Stimulated activated CD4-positive, alpha-beta T cell treated with anti-CD3 and anti-CD28 coated beads, Interleukin-1b, Interleukin-23, amount 100 ng/mL, for 24 hours (primary cell): ENCODE measurements around the gene CFI.

Experiments used
- DNase-seq, 4 experiments: peaks; one replicate each; pipeline ENCODE4 v3.0.0-alpha.2; 2020; ENCODE audit warnings: low read depth in 4 of 4, low spot score in 1 of 4

Gene CFI

GRCh38 chr4:109733728-109734127, 68.1 kb downstream of the CFI start:
- no peak for DNase-seq

DNA sequence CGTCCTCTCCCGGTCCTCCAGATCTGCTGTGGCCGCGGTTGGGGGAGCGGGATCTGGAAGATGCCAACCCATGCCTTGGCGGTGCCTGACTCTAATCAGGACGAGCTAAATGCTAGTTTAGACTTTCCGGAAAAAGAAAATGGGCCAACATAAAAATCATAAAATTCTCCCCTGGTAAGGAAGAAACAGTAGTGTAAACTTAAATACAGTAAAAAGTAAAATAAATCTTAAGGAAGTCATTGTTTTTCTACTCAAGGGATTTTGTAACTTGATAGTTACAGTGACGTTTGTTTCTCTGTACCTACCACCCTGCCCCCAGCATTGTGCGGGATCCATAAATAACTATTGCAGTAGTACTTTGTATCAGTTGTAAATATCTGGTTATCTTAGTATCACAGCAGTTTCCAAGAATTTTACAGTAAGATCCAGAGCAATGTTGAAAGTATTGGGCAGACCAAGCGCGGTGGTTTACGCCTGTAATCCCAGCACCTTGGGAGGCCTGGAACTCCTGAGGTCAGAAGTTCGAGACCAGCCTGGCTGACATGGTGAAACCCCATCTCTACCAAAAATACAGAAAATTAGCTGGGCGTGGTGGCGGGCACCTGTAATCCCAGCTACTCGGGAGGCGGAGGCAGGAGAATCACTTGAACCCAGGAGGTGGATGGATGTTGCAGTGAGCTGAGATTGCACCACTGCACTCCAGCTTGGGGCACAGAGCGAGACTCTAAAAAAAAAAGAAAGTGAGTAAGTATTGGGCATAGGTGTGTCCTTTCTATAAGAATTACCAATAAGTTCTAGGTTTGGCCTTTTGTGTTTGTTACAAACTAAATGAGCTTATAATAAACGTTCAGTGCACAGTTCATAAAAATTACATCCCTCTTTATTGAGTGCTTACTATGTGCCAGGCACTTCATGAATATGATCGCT, 70.9 kb downstream of the CFI start:
- no peak for DNase-seq

DNA sequence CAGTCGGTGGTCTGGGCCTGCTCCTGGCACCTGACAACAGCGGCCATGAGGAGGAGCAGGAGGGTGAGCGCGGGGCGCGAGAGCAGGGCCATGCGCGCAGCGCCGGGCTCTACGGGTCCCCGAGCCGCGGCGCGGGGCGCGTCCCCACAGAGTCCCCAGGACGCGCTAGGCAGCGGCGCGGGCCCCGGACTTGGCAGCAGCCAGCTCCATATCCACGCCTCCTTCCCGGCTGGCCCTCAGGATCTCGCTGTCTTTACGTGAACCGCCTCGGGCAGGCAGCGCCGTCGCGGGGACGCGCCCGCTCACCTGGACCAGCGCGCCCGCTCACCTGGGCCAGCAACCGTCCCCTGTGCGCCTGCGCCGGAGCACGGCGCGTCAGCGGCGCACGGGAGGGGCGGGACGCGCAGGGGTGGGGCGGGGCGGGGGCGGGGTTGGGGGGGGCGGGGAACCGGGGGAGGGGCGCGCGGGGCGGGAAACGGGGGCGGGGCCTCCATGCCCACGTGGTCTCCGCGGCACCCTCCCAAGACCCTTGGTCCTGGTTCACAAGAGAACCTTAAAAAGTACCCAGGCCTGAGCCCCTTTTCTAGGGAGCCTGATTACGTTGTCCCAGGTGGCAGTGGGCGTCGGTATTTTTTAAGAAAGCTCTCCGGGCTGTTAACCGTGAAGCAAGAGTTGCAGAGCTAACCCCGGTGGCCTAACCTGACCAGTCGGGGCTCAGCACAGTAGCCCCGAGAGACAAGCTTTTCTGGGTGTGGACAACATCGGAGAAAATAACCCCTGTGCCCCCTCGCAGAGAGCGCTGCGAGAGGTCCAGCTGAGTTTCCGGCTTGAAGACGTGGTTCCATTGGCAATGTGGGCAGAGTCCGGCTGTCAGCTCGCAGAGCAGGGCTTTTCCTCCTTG, 71.8 kb downstream of the CFI start, which contains the start of gene PLA2G12A:
TSS of gene PLA2G12A (minus strand) at position 353 of the 901 bp plus-strand sequence. CDS start at position 92, 261 bp downstream.
- DNase-seq: peak; percentile 35 to 61 (median 56)

DNA sequence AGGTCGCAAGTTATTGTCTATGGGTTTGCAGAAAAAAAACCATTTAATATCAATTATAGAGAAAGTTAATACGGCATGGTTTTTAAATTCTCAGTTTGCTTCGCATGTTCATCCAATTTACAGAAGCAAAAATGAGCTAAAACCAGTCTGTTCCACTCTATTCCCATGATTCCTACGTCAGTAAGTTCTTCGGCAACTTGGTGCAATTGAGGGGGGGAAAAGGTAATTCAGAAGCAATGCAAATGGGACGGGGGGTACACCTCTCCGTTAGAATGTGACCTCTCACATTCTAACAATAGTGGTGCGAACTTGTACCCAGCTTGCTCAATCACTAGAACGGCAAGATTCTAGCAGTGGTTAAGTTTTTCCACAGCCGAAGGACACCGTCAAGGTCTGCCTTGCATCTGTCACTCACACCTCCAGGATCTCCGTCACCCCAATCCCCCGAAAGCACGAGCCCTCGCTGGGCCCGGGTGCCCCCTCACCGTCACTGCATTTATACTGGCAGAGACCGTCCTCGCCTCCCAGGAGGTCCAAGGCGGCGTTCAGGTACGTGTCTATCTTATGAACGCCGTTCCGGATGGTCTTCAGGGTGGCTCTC, 72.6 kb downstream of the CFI start:
- peak in 1 of 4 experiments; percentile 11 for DNase-seq

GRCh38 chr4:109728385-109728784, 73.4 kb downstream of the CFI start:
- no peak for DNase-seq

- DNase-seq: no peak
These were observed 78.7 kb downstream of the CFI start for GRCh38 chr4:109723110-109723509.

DNA sequence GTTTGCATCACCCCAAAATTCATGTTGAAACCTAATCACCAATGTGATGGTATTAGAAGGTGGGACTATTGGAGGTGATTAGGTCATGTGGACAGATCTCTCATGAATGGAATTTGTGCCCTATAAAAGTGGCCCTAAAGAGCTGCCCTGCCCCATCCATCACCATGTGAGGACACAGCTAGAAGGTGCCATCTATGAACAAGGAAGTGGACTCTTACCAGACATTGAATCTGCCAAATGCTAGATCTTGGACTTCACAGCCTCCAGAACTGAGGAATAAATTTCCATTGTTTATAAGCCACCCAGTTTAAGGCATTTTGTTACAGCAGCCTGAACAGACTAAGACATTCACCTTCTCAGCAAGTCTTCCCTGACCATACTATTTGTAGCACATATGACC, 79.4 kb downstream of the CFI start:
- no peak for DNase-seq

DNA sequence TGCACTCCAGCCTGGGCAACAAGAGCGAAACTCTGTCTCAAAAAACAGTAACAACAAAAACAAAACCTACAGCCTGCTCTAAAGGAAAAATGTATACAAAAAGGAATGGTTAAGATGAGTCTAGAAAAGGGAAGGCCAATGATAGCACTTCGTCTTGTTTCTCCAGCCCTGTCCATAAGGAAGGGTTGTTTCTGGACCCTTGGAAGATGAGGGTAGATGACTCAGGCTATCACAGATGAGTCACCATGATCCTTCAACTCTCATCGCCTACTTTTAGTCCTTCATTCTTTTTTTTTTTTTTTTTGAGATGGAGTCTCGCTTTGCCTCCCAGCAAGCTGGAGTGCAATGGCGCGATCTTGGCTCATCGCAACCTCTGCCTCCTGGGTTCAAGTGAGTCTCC, 80.8 kb downstream of the CFI start:
- no peak for DNase-seq

GRCh38 chr4:109719604-109720003, 82.2 kb downstream of the CFI start:
- no peak for DNase-seq

DNA sequence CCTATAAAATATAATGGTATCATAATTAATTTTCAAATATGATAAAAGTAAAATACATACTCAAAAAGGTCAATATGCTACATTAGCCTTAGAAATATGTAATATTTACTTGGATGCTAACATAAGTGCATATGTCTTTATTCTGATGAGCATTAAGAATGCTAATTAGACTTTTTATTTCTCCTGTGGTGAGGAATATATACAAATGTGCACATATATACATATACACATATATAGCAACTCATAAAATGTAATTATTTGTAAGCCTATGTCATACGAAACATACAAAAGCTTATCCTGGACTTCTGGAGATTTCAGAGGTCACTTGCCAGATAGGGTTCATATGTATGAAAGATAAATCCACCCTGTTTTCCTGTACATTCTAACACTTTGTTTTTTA, 83.0 kb downstream of the CFI start:
- DNase-seq: no peak

DNA sequence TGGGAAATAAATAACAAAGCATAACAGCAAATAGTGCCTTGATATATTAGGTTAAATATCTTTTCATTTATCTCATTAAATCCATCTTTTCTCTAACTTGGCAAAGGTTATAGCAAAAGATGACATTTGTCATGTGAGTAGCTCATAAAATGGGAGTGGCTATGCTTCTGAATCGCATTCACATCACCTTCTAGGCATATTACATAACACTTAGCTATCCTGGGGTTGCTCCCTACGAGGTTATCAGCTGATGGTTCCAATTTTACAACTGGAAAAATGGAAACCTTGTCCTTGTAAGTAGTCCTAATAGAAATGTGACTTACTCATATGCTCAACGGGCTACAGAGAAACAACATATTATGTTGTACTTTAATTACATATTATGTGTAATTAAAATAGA, 88.3 kb downstream of the CFI start:
- no peak for DNase-seq

GRCh38 chr4:109708990-109709389, 92.8 kb downstream of the CFI start:
- DNase-seq: no peak

GRCh38 chr4:109708435-109708834, 93.4 kb downstream of the CFI start:
- DNase-seq: no peak

DNA sequence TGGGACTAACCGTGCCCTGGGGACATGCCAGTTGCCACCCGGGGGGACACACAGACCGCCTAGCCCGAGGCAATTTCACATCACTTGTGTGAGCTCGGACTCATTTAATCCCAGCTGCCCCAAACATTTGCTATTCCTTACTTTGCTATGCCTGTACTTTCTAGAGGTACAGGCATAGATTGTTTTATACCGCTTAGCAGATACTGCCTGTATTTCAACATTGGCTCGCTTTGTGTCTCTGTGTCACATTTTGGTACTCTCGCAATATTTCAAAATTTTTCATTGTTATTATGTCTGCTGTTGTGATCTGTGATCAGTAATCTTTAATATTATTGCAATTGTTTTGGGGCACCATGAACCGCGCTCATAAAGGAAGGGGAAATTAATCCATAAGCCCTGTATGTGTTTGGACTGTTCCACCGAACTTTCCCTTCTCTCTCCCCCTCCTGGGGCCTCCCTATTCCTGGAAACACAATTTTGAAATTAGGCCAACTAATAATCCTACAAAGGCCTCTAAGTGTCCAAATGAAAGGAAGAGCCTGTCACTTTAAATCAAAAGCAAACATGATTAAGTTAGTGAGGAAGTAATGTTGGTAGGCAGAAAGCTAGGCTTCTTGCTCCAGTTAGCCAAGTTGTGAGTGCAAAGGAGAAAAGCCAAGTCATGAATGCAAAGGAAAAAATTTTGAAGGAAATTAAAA, 98.0 kb downstream of the CFI start:
- no peak for DNase-seq

- peak; percentile 31 to 61 (median 39) for DNase-seq
These were observed 98.7 kb downstream of the CFI start, which contains the start of gene CASP6 for GRCh38 chr4:109702950-109703663. TSS of gene CASP6 (minus strand) at chr4:109703445. CDS start at chr4:109703395, 50 bp downstream.

- no peak for DNase-seq
These were observed 100.0 kb downstream of the CFI start for GRCh38 chr4:109701566-109702410.

- DNase-seq: no peak
These were observed 102.1 kb downstream of the CFI start for GRCh38 chr4:109699553-109700225.

- DNase-seq: no peak
These were observed 103.1 kb downstream of the CFI start for GRCh38 chr4:109698656-109699055.
